ENCODE data around the gene PRF1.

DNA sequence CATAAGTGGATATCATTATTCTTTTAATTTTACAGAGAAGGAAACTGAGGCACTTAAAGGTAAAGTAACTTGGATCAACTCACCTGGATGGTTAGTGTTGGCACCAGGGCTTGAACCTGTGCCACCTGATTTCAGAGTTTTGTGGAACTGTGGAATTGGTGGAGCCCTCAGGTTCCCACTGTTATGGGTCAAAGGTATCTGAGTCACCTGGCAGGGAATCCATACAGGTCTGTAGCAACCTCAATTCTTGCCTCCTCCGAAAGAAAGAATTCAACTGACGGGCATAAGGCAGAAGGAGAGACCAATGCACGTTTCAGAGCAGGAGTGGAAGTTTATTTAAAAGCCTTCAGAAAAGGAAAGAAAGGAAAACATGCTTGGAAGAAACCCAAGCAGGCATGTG lies 44.5 kb upstream of the PRF1 start:
- TF ChIP-seq, protein P1, sequence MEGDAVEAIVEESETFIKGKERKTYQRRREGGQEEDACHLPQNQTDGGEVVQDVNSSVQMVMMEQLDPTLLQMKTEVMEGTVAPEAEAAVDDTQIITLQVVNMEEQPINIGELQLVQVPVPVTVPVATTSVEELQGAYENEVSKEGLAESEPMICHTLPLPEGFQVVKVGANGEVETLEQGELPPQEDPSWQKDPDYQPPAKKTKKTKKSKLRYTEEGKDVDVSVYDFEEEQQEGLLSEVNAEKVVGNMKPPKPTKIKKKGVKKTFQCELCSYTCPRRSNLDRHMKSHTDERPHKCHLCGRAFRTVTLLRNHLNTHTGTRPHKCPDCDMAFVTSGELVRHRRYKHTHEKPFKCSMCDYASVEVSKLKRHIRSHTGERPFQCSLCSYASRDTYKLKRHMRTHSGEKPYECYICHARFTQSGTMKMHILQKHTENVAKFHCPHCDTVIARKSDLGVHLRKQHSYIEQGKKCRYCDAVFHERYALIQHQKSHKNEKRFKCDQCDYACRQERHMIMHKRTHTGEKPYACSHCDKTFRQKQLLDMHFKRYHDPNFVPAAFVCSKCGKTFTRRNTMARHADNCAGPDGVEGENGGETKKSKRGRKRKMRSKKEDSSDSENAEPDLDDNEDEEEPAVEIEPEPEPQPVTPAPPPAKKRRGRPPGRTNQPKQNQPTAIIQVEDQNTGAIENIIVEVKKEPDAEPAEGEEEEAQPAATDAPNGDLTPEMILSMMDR (IDR thresholded peaks at IDR 0.05 in 8 of 11, conservative IDR thresholded peaks at IDR 0.05 in 3 of 11): no peak
- TF ChIP-seq POLR2A (IDR thresholded peaks at IDR 0.05) (no peak), POLR2AphosphoS5 (IDR thresholded peaks at IDR 0.05) (no peak)

All from spleen (tissue), 7 donors.